ENCODE measurements around the gene ABLIM1.

DNA sequence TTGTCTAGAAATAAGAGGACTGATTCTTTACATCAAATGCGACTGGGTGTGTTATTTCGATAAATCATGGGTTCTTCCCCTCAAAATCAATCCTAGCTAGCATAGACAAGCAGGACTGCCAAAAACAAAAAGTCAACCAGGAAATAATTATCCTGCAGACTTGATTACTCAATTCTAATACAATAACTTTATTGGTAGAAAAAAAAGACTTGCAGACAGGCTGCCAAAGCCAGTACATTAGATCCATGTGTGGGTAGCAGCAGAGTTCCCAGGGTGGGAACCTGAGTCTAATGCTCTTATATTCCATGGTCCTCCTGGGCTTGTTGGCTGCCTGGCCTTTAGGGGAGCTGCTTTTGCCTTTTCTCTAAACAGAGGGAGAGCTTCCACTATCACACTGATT, 261.6 kb downstream of the ABLIM1 start:
- TF ChIP-seq EZH2 (IDR thresholded peaks at IDR 0.05; ENCODE audit: borderline replicate concordance, low read depth, low read length, poor library complexity, severe bottlenecking), result no peak
- TF ChIP-seq, protein P1, sequence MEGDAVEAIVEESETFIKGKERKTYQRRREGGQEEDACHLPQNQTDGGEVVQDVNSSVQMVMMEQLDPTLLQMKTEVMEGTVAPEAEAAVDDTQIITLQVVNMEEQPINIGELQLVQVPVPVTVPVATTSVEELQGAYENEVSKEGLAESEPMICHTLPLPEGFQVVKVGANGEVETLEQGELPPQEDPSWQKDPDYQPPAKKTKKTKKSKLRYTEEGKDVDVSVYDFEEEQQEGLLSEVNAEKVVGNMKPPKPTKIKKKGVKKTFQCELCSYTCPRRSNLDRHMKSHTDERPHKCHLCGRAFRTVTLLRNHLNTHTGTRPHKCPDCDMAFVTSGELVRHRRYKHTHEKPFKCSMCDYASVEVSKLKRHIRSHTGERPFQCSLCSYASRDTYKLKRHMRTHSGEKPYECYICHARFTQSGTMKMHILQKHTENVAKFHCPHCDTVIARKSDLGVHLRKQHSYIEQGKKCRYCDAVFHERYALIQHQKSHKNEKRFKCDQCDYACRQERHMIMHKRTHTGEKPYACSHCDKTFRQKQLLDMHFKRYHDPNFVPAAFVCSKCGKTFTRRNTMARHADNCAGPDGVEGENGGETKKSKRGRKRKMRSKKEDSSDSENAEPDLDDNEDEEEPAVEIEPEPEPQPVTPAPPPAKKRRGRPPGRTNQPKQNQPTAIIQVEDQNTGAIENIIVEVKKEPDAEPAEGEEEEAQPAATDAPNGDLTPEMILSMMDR (conservative IDR thresholded peaks at IDR 0.05; ENCODE audit: low read depth, low read length), result no peak
